Ammon's horn (tissue), 1 donor: ENCODE measurements around the gene GPR143.

ENCODE experiments used
- DNase-seq: peaks from one replicate; pipeline ENCODE4 v3.0.0-alpha.2; 2016; ENCODE audit warnings: low spot score

The GPR143 gene

GRCh38 chrX:9708086-9708485, 57.6 kb downstream of the GPR143 start:
- DNase-seq = no peak

- DNase-seq = no peak
Measured at GRCh38 chrX:9707306-9708033, 58.2 kb downstream of the GPR143 start.

GRCh38 chrX:9706421-9706820, 59.2 kb downstream of the GPR143 start:
- no peak for DNase-seq

- DNase-seq = no peak
Measured at GRCh38 chrX:9704876-9705465, 60.7 kb downstream of the GPR143 start.

- DNase-seq = no peak
Measured at GRCh38 chrX:9703406-9703805, 62.2 kb downstream of the GPR143 start.

GRCh38 chrX:9701790-9702189, 63.9 kb downstream of the GPR143 start:
- DNase-seq = no peak

GRCh38 chrX:9700555-9700954, 65.1 kb downstream of the GPR143 start:
- no peak for DNase-seq

- DNase-seq = no peak
Measured at GRCh38 chrX:9698576-9698975, 67.1 kb downstream of the GPR143 start.

- no peak for DNase-seq
Measured at GRCh38 chrX:9693307-9694001, 72.2 kb downstream of the GPR143 start.

- no peak for DNase-seq
Measured at GRCh38 chrX:9690046-9690445, 75.6 kb downstream of the GPR143 start.

GRCh38 chrX:9688833-9689232, 76.8 kb downstream of the GPR143 start:
- no peak for DNase-seq

GRCh38 chrX:9687899-9688298, 77.7 kb downstream of the GPR143 start:
- no peak for DNase-seq

- no peak for DNase-seq
Measured at GRCh38 chrX:9683350-9683749, 82.3 kb downstream of the GPR143 start.

- DNase-seq = no peak
Measured at GRCh38 chrX:9682861-9683260, 82.8 kb downstream of the GPR143 start.

GRCh38 chrX:9682456-9682855, 83.2 kb downstream of the GPR143 start:
- DNase-seq = peak; percentile 2

GRCh38 chrX:9681422-9681821, 84.2 kb downstream of the GPR143 start:
- no peak for DNase-seq

- DNase-seq = no peak
Measured at GRCh38 chrX:9681011-9681410, 84.6 kb downstream of the GPR143 start.

GRCh38 chrX:9678215-9678965, 87.3 kb downstream of the GPR143 start:
- no peak for DNase-seq

GRCh38 chrX:9677098-9677739, 88.4 kb downstream of the GPR143 start:
- DNase-seq = peak; percentile 2

GRCh38 chrX:9676738-9677097, 88.9 kb downstream of the GPR143 start:
- DNase-seq = no peak

GRCh38 chrX:9676306-9676705, 89.3 kb downstream of the GPR143 start:
- no peak for DNase-seq
